Mucosa of descending colon (tissue), 3 donors: ENCODE data around the gene OAF. TPM values are rescaled to one million over a fixed set of nuclear protein-coding genes. Genes with fewer than 3 reads are reported as not detected.

Experiments used
- ATAC-seq: fragments of 200-7000 bp; cut with Tn5 transposase; one replicate; pipeline ENCODE4 v1.9.1; 2020; ENCODE audit warnings: mild to moderate bottlenecking, moderate library complexity
- DNase-seq, 3 donors: peaks; one replicate each; pipeline ENCODE4 v3.0.0-alpha.2; 2020
- H3K36me3 ChIP-seq: fragments of 200-600 bp; one replicate; pipeline ENCODE4 v1.8.0; 2021; ENCODE audit warnings: low read depth, mild to moderate bottlenecking
- H3K4me1 ChIP-seq: fragments of 200-600 bp; one replicate; pipeline ENCODE4 v1.8.0; 2021; ENCODE audit warnings: low read depth, mild to moderate bottlenecking
- H3K4me3 ChIP-seq: fragments of 200-600 bp; one replicate; pipeline ENCODE4 v1.8.0; 2021; ENCODE audit warnings: mild to moderate bottlenecking
- H3K9me3 ChIP-seq: fragments of 200-600 bp; one replicate; pipeline ENCODE4 v1.8.0; 2021; ENCODE audit warnings: mild to moderate bottlenecking
- CTCF ChIP-seq: fragments of 200-600 bp; IDR thresholded peaks from one replicate; pipeline ENCODE4 v1.8.0; 2022; ENCODE audit warnings: antibody characterized with exemption, mild to moderate bottlenecking
- intact Hi-C, 2 donors: fragments of 100-400 bp; cut with DNase I in 1 of 2; cut with micrococcal nuclease in 1 of 2; formaldehyde crosslinking; loops; one replicate each; pipeline versions ENCODE4 v1.11.0 to v1.11.1; 2022; cut with DNase I, micrococcal nuclease
- total RNA-seq, 3 donors: library from RNA; stranded (reverse); fragmentation: NEBNext Ultra II Directional in 2 of 3; extraction: Animal tissue kit (Norgen Biotek cat#: 25700) in 2 of 3; gene quantifications; one replicate each; pipeline versions ENCODE4 v1.2.1 to v1.2.4, GENCODE V29; 2021 to 2023
- donor health status: DM: no; HTN: no; CAD: no; lungs with moderate emphysema.
- donor health status: DM: no; HTN: no; CAD: no.
- donor health status: DM: no; HTN: yes; CAD: no.

Gene OAF
- total RNA-seq, 3 donors from 2014 or later, result 96.4 to 217 (median 133) TPM

GRCh38 chr11:120169981-120170698, 40.7 kb upstream of the OAF start:
- H3K4me1 ChIP-seq, result peaks cover 10% of the 10 kb centered on the region
- no peak for ATAC-seq
- intact Hi-C loops, result loop anchor here (5.0 kb wide), 2 partner anchors 57 to 132 kb away; no protein-coding TSS in a partner anchor
- TF ChIP-seq CTCF, result no peak
- DNase-seq, result peak in 1 of 3 donors; percentile 37
- no peaks in the 10 kb centered on the region for H3K36me3 ChIP-seq
- no peak overlapping the region for H3K4me3 ChIP-seq
- H3K9me3 ChIP-seq, result no peaks in the 10 kb centered on the region

GRCh38 chr11:120170741-120171261, 40.0 kb upstream of the OAF start:
- peaks cover 10% of the 10 kb centered on the region for H3K4me1 ChIP-seq
- H3K4me3 ChIP-seq, result no peak overlapping the region
- no peaks in the 10 kb centered on the region for H3K36me3 ChIP-seq
- intact Hi-C loops, result loop anchor here (5.0 kb wide), 2 partner anchors 56 to 132 kb away; no protein-coding TSS in a partner anchor
- ATAC-seq (no peak), DNase-seq (no peak)
- TF ChIP-seq CTCF, result no peak
- no peaks in the 10 kb centered on the region for H3K9me3 ChIP-seq

GRCh38 chr11:120172054-120172911, 38.5 kb upstream of the OAF start:
- Histone ChIP-seq H3K9me3 (no peaks in the 10 kb centered on the region), H3K4me3 (no peak overlapping the region), H3K4me1 (peaks cover 10% of the 10 kb centered on the region), H3K36me3 (no peaks in the 10 kb centered on the region)
- peak; percentile 80 for ATAC-seq
- TF ChIP-seq CTCF, result peak; percentile 69
- DNase-seq, result peak; percentile 61 to 75 (median 74)
- intact Hi-C loops, result loop anchor here (5.0 kb wide), 2 partner anchors 55 to 130 kb away; no protein-coding TSS in a partner anchor

GRCh38 chr11:120173019-120173705, 37.7 kb upstream of the OAF start:
- TF ChIP-seq CTCF, result no peak
- Histone ChIP-seq H3K36me3 (no peaks in the 10 kb centered on the region), H3K9me3 (no peaks in the 10 kb centered on the region), H3K4me1 (peaks cover 10% of the 10 kb centered on the region), H3K4me3 (no peak overlapping the region)
- ATAC-seq, result no peak
- no peak for DNase-seq
- intact Hi-C loops, result loop anchor here (5.0 kb wide), 2 partner anchors 54 to 129 kb away; no protein-coding TSS in a partner anchor

- Histone ChIP-seq H3K4me1 (peaks cover 6% of the 10 kb centered on the region), H3K36me3 (no peaks in the 10 kb centered on the region), H3K4me3 (no peak overlapping the region), H3K9me3 (no peaks in the 10 kb centered on the region)
- intact Hi-C loops, result loop anchor here (5.0 kb wide), 2 partner anchors 53 to 128 kb away; no protein-coding TSS in a partner anchor
- no peak for TF ChIP-seq CTCF
- no peak for ATAC-seq
- DNase-seq, result peak in 1 of 3 donors; percentile 5
Measured at GRCh38 chr11:120173807-120174206, 37.0 kb upstream of the OAF start.
